Measurements from ENCODE around the gene ZSCAN29. TPM values are rescaled to one million over a fixed set of nuclear protein-coding genes. Genes with fewer than 3 reads are reported as not detected.

The ZSCAN29 gene
- total and polyA plus RNA-seq, 2 of the 13 experiments (the other 11 are each of a cell fraction or from before 2014, with no cell fraction given), result 8.3 to 27.4 TPM

DNA sequence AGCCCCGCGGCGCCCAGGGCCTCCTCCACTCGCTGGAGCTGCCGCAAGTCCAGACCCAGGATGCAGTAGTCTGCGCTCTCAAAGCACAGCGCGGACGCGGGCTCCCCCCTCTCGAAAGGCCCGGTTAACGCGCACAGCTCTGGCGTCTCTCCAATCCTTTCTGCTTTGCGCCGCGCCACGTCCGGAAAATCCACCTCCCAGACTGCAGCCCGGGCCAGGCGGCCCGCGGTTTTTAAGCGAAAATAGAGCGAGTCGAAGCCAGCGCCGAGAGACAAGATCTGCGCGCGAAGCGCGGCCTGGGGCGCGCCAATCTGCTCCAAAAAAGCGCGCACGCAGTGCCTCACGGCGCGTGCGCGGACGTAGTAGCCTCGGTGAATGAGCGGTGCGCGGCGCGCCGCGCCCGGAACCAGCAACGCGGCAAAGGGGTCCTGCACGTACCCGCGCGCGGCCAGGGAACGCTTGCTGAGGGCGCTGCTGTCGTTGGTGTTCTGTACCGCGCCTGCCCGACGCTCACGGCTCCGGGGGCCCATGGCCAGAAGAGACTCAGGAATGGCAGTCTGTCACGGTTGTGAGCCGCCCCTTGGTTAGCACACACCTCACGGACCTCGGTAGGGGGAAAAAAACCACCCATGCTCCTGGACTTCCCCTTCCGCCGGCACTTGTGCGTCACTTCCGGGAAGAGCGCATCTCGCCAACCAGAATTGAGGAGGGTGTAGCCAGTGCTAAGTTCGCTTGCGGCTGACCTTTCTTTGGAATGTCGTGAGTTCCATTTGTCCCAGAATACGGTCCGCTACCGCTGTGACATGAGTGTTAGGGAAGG, 40.7 kb downstream of the ZSCAN29 start, which contains the start of gene LCMT2 (continued):
- TF ChIP-seq, protein P1, sequence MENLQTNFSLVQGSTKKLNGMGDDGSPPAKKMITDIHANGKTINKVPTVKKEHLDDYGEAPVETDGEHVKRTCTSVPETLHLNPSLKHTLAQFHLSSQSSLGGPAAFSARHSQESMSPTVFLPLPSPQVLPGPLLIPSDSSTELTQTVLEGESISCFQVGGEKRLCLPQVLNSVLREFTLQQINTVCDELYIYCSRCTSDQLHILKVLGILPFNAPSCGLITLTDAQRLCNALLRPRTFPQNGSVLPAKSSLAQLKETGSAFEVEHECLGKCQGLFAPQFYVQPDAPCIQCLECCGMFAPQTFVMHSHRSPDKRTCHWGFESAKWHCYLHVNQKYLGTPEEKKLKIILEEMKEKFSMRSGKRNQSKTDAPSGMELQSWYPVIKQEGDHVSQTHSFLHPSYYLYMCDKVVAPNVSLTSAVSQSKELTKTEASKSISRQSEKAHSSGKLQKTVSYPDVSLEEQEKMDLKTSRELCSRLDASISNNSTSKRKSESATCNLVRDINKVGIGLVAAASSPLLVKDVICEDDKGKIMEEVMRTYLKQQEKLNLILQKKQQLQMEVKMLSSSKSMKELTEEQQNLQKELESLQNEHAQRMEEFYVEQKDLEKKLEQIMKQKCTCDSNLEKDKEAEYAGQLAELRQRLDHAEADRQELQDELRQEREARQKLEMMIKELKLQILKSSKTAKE (CRISPR knock-in tag; IDR thresholded peaks at IDR 0.05; ENCODE audit: borderline replicate concordance), result no peak
- no peak for TF ChIP-seq FOXK2 (IDR thresholded peaks at IDR 0.05)
- no peak; the same call in 1 of the 2 replicates for TF ChIP-seq RFX5 (IDR thresholded peaks at IDR 0.05; ENCODE audit: low read depth, low read length)
- TF ChIP-seq BRD4 (CRISPR knock-in tag; IDR thresholded peaks at IDR 0.05), result no peak
- TF ChIP-seq ZNF354B (CRISPR knock-in tag; IDR thresholded peaks at IDR 0.05), result no peak
- TF ChIP-seq, protein P2, sequence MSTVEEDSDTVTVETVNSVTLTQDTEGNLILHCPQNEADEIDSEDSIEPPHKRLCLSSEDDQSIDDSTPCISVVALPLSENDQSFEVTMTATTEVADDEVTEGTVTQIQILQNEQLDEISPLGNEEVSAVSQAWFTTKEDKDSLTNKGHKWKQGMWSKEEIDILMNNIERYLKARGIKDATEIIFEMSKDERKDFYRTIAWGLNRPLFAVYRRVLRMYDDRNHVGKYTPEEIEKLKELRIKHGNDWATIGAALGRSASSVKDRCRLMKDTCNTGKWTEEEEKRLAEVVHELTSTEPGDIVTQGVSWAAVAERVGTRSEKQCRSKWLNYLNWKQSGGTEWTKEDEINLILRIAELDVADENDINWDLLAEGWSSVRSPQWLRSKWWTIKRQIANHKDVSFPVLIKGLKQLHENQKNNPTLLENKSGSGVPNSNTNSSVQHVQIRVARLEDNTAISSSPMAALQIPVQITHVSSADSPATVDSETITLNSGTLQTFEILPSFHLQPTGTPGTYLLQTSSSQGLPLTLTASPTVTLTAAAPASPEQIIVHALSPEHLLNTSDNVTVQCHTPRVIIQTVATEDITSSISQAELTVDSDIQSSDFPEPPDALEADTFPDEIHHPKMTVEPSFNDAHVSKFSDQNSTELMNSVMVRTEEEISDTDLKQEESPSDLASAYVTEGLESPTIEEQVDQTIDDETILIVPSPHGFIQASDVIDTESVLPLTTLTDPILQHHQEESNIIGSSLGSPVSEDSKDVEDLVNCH (CRISPR knock-in tag; IDR thresholded peaks at IDR 0.05), result no peak
- TF ChIP-seq, protein P3, sequence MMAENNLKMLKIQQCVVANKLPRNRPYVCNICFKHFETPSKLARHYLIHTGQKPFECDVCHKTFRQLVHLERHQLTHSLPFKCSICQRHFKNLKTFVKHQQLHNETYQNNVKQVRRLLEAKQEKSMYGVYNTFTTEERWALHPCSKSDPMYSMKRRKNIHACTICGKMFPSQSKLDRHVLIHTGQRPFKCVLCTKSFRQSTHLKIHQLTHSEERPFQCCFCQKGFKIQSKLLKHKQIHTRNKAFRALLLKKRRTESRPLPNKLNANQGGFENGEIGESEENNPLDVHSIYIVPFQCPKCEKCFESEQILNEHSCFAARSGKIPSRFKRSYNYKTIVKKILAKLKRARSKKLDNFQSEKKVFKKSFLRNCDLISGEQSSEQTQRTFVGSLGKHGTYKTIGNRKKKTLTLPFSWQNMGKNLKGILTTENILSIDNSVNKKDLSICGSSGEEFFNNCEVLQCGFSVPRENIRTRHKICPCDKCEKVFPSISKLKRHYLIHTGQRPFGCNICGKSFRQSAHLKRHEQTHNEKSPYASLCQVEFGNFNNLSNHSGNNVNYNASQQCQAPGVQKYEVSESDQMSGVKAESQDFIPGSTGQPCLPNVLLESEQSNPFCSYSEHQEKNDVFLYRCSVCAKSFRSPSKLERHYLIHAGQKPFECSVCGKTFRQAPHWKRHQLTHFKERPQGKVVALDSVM (CRISPR knock-in tag; IDR thresholded peaks at IDR 0.05), result no peak
- 0 out of 2 replicates have a peak, but pooled peaks have one; percentile 18 for TF ChIP-seq SATB2 (CRISPR knock-in tag; IDR thresholded peaks at IDR 0.05)
- TF ChIP-seq ZNF17 (CRISPR knock-in tag; IDR thresholded peaks at IDR 0.05), result no peak
- TF ChIP-seq ZFYVE20 (CRISPR knock-in tag; IDR thresholded peaks at IDR 0.05; ENCODE audit: borderline replicate concordance, low read depth), result peak; percentile 81; the same call in 1 of the 2 replicates
- no peak for TF ChIP-seq ZNF619 (CRISPR knock-in tag; IDR thresholded peaks at IDR 0.05)
- no peak; the same call in 1 of the 2 replicates for TF ChIP-seq ZNF879 (CRISPR knock-in tag; IDR thresholded peaks at IDR 0.05)
- no peak for TF ChIP-seq SMC3 (IDR thresholded peaks at IDR 0.05; ENCODE audit: low read length)
- no peak for TF ChIP-seq TBP (CRISPR knock-in tag; IDR thresholded peaks at IDR 0.05)
- TF ChIP-seq FOXA1 (IDR thresholded peaks at IDR 0.05), result no peak
- TF ChIP-seq FOXA1 (CRISPR knock-in tag; IDR thresholded peaks at IDR 0.05), result no peak
- peak; percentile 78; the same call in 1 of the 2 replicates for TF ChIP-seq ZNF790 (CRISPR knock-in tag; IDR thresholded peaks at IDR 0.05; ENCODE audit: borderline replicate concordance)
- peak; percentile 76 for TF ChIP-seq SMAD3 (CRISPR knock-in tag; IDR thresholded peaks at IDR 0.05)
- TF ChIP-seq, protein P4, sequence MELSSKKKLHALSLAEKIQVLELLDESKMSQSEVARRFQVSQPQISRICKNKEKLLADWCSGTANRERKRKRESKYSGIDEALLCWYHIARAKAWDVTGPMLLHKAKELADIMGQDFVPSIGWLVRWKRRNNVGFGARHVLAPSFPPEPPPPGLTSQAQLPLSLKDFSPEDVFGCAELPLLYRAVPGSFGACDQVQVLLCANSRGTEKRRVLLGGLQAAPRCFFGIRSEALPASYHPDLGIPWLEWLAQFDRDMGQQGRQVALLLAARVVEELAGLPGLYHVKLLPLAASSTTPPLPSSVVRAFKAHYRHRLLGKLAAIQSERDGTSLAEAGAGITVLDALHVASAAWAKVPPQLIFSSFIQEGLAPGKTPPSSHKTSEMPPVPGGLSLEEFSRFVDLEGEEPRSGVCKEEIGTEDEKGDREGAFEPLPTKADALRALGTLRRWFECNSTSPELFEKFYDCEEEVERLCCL (CRISPR knock-in tag; IDR thresholded peaks at IDR 0.05; ENCODE audit: borderline replicate concordance), result peak; percentile 63
- peak; percentile 14; the same call in 1 of the 2 replicates for TF ChIP-seq JUND (CRISPR knock-in tag; IDR thresholded peaks at IDR 0.05)
- peak; percentile 67; the same call in 1 of the 2 replicates for TF ChIP-seq YEATS2 (CRISPR knock-in tag; IDR thresholded peaks at IDR 0.05; ENCODE audit: borderline replicate concordance)

All from HepG2 (cell line).